Upper lobe of right lung (tissue), 1 donor: ENCODE results near the gene MMEL1. TPM values are rescaled to one million over a fixed set of nuclear protein-coding genes. Genes with fewer than 3 reads are reported as not detected.
"Not testable (repeated sequence)": the region's sequence is repeated elsewhere in the genome, so short reads cannot be mapped to it uniquely, and the experiment has no call there.

ENCODE experiments used
- ATAC-seq: fragments of 200-7000 bp; cut with Tn5 transposase; one replicate; pipeline ENCODE4 v1.9.1; 2020; ENCODE audit warnings: mild to moderate bottlenecking, moderate library complexity
- DNase-seq: peaks from one replicate; pipeline ENCODE4 v3.0.0-alpha.2; 2020
- H3K27ac ChIP-seq: fragments of 200-600 bp; one replicate; pipeline ENCODE4 v1.8.0; 2022
- H3K27me3 ChIP-seq: fragments of 200-600 bp; one replicate; pipeline ENCODE4 v1.8.0; 2022; ENCODE audit warnings: mild to moderate bottlenecking
- H3K36me3 ChIP-seq: fragments of 200-600 bp; one replicate; pipeline ENCODE4 v1.8.0; 2022
- H3K4me1 ChIP-seq: fragments of 200-600 bp; one replicate; pipeline ENCODE4 v1.8.0; 2022
- H3K4me3 ChIP-seq: fragments of 200-600 bp; one replicate; pipeline ENCODE4 v1.8.0; 2022; ENCODE audit warnings: mild to moderate bottlenecking
- H3K9me3 ChIP-seq: fragments of 200-600 bp; one replicate; pipeline ENCODE4 v1.8.0; 2022
- intact Hi-C: fragments of 100-400 bp; cut with DNase I; formaldehyde crosslinking; loops from one replicate; pipeline ENCODE4 v1.11.0; 2022
- long read RNA-seq: library from polyadenylated mRNA; unstranded; transcript quantifications from one replicate; pipeline ENCODE4 v2.0.0, GENCODE V29; 2021
- total RNA-seq: library from RNA; stranded (reverse); fragmentation: NEBNext Ultra II Directional; extraction: Animal tissue kit (Norgen Biotek cat#: 25700); gene quantifications from one replicate; pipeline ENCODE4 v1.2.1, GENCODE V29; 2021
- TF ChIP-seq, protein P1 (sequence below): fragments of 200-600 bp; IDR thresholded peaks from one replicate; pipeline ENCODE4 v1.8.0; 2022; ENCODE audit warnings: antibody characterized with exemption
- donor health status: DM: no; HTN: yes; CAD: no; lungs with severe emphysema.

MMEL1 gene, protein sequence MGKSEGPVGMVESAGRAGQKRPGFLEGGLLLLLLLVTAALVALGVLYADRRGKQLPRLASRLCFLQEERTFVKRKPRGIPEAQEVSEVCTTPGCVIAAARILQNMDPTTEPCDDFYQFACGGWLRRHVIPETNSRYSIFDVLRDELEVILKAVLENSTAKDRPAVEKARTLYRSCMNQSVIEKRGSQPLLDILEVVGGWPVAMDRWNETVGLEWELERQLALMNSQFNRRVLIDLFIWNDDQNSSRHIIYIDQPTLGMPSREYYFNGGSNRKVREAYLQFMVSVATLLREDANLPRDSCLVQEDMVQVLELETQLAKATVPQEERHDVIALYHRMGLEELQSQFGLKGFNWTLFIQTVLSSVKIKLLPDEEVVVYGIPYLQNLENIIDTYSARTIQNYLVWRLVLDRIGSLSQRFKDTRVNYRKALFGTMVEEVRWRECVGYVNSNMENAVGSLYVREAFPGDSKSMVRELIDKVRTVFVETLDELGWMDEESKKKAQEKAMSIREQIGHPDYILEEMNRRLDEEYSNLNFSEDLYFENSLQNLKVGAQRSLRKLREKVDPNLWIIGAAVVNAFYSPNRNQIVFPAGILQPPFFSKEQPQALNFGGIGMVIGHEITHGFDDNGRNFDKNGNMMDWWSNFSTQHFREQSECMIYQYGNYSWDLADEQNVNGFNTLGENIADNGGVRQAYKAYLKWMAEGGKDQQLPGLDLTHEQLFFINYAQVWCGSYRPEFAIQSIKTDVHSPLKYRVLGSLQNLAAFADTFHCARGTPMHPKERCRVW
- 3.2 TPM for total RNA-seq
- long read RNA-seq, partial matches to known transcripts, result 1 of 4 reads
- long read RNA-seq, other reads (novel, unspliced or antisense), result 3 of 4 reads

DNA sequence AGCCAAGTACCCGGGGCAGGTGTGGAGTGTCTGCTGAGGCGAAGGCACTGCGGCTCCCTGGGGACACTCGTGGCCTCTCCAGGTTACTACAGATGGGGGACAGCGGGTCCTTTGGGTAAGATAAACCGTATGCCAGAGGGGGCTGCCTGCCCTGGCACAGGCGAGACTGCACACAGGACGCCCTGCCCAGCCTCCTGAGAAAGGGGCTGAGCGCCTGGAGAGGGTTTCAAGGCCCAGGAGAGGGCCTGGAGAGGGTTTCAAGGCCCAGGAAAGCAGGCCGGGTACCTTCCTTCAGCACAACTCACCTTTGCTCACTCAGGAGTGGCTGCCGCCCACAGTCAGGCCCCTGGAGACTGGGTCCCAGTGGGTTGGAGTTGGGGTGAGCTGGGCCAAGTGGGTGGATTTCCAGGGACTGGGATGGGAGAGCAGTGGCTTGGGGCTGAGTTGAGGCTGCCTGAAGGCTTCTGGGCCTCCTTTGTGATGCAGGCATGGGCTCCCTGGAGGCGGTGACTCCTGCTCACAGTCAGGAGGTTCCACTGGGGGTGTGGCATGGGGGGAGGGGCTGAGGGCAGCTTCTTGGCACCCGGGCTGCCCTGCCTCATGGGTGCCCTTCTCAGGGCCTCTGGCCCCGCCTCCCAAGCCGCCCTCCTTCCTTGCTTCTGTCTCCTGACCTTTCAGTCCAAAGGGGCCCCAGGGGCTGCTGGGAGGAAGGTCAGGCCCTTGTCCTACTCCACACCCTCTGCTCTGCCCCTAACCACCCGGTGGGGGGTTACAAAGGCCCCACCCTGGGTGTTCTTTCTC lies at the start of gene MMEL1:
MMEL1 (minus strand) TSS at position 456 of the 801 bp plus-strand sequence. CDS start 3,532 bp downstream, outside the sequence.
- Histone ChIP-seq H3K27me3 (peaks cover 42% of the 10 kb centered on the region), H3K4me1 (no peaks in the 10 kb centered on the region), H3K4me3 (no peak within 1 kb of the TSS), H3K9me3 (no peaks in the 10 kb centered on the region), H3K36me3 (no peaks in the 10 kb centered on the region), H3K27ac (no peak within 1 kb of the TSS)
- TF ChIP-seq, protein P1, sequence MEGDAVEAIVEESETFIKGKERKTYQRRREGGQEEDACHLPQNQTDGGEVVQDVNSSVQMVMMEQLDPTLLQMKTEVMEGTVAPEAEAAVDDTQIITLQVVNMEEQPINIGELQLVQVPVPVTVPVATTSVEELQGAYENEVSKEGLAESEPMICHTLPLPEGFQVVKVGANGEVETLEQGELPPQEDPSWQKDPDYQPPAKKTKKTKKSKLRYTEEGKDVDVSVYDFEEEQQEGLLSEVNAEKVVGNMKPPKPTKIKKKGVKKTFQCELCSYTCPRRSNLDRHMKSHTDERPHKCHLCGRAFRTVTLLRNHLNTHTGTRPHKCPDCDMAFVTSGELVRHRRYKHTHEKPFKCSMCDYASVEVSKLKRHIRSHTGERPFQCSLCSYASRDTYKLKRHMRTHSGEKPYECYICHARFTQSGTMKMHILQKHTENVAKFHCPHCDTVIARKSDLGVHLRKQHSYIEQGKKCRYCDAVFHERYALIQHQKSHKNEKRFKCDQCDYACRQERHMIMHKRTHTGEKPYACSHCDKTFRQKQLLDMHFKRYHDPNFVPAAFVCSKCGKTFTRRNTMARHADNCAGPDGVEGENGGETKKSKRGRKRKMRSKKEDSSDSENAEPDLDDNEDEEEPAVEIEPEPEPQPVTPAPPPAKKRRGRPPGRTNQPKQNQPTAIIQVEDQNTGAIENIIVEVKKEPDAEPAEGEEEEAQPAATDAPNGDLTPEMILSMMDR, result no peak
- intact Hi-C loops, result no loop called here
- DNase-seq (peak; percentile 60), ATAC-seq (no peak)

DNA sequence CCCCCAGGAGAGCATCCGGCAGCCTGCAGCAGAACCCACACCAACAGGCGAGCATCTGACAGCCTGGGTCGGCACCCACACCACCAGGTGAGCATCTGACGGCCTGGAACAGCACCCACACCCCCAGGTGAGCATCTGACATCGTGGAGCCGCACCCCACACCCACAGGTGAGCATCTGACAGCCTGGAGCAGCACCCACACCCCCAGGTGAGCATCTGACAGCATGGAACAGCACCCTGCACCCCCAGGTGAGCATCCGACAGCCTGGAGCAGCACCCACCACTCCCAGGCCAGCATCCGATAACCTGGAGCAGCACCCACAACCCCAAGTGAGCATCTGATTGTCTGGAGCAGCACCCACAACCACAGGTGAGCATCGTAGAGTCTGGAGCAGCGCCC lies 43.9 kb upstream of the MMEL1 start:
- H3K4me1 ChIP-seq, intact Hi-C loops, DNase-seq: not testable (repeated sequence)

DNA sequence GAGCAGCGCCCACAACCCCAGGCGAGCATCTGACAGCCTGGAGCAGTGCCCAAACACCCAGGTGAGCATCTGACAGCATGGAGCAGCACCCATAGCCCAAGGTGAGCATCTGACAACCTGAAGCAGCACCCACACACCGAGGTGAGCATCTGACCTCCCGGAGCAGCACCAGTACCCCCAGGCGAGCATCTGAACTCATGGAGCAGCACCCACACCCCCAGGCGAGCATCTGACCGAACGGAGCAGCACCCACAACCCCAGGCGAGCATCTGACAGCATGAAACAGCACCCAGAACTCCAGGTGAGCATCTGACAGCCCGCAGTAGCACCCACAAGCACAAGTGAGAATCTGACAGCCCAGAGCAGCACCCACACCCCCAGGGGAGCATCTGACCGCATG lies 38.8 kb upstream of the MMEL1 start:
- H3K27ac ChIP-seq, H3K27me3 ChIP-seq, intact Hi-C loops, H3K4me1 ChIP-seq, H3K4me3 ChIP-seq, H3K9me3 ChIP-seq, H3K36me3 ChIP-seq, ATAC-seq: not testable (repeated sequence)
- peak; percentile 67 for DNase-seq

More for the DNA sequence above, 43.9 kb upstream of the MMEL1 start:
- not testable (repeated sequence) for ATAC-seq, H3K27me3 ChIP-seq, H3K4me3 ChIP-seq, H3K27ac ChIP-seq, H3K9me3 ChIP-seq, H3K36me3 ChIP-seq

DNA sequence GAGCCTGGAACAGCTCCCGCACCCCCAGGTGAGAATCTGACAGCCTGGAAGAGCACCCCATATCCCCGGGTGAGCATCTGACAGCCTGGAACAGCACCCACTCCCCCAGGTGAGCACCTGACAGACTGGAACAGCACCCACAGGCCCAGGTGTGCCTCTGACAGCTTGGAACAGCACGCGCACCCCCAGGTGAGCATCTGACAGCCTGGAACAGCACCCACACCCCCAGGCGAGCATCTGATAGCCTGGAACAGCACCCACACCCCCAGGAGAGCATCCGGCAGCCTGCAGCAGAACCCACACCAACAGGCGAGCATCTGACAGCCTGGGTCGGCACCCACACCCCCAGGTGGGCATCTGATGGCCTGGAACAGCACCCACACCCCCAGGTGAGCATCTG lies 27.0 kb upstream of the MMEL1 start:
- H3K4me1 ChIP-seq, intact Hi-C loops, H3K9me3 ChIP-seq, H3K4me3 ChIP-seq, ATAC-seq, H3K27me3 ChIP-seq, H3K27ac ChIP-seq, H3K36me3 ChIP-seq: not testable (repeated sequence)
- peak; percentile 79 for DNase-seq

DNA sequence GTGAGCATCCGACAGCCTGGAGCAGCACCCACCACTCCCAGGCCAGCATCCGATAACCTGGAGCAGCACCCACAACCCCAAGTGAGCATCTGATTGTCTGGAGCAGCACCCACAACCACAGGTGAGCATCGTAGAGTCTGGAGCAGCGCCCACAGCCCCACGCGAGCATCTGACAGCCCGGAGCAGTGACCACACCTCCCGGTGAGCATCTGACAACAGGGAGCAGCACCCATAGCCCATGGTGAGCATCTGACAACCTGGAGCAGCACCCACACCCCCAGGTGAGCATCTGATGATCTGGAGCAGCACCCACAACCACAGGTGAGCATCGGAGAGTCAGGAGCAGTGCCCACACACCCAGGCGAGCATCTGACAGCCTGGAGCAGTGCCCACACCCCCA lies 25.1 kb upstream of the MMEL1 start:
- intact Hi-C loops, H3K27me3 ChIP-seq, H3K4me3 ChIP-seq, H3K27ac ChIP-seq, ATAC-seq, H3K9me3 ChIP-seq, H3K4me1 ChIP-seq, H3K36me3 ChIP-seq: not testable (repeated sequence)
- peak; percentile 71 for DNase-seq

DNA sequence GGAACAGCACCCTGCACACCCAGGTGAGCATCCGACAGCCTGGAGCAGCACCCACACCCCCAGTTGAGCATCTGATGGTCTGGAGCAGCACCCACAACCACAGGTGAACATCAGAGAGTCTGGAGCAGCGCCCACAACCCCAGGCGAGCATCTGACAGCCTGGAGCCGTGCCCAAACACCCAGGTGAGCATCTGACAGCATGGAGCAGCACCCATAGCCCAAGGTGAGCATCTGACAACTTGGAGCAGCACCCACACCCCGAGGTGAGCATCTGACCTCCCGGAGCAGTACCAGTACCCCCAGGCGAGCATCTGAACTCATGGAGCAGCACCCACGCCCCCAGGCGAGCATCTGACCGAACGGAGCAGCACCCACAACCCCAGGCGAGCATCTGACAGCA lies 24.3 kb upstream of the MMEL1 start:
- H3K9me3 ChIP-seq, intact Hi-C loops, ATAC-seq, H3K27ac ChIP-seq, H3K27me3 ChIP-seq, H3K36me3 ChIP-seq, H3K4me3 ChIP-seq, H3K4me1 ChIP-seq: not testable (repeated sequence)
- peak; percentile 72 for DNase-seq

DNA sequence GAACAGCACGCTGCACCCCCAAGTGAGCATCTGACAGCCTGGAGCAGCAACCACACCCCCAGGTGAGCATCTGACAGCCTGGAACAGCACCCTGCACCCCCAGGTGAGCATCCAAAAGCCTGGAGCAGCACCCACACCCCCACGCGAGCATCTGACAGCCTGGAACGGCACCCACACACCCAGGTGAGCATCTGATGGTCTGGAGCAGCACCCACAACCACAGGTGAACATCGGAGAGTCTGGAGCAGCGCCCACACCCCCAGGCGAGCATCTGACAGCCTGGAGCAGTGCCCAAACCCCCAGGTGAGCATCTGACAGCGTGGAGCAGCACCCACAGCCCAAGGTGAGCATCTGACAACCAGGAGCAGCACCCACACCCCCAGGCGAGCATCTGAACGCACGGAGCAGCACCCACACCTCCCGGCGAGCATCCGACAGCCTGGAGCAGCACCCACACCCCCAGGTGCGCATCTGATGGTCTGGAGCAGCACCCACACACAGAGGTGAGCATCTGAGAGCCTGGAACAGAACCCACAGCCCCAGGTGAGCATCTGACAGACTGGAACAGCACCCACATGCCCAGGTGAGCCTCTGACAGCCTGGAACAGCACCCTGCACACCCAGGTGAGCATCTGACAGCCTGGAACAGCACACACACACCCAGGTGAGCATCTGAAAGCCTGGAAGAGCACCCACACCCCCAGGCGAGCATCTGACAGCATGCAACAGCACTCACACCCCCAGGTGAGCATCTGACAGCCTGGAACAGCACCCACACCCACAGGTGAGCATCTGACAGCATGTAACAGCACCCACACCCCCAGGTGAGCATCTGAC lies 23.0 kb upstream of the MMEL1 start:
- H3K36me3 ChIP-seq, H3K4me3 ChIP-seq, H3K9me3 ChIP-seq, intact Hi-C loops, H3K4me1 ChIP-seq, H3K27ac ChIP-seq, ATAC-seq, H3K27me3 ChIP-seq: not testable (repeated sequence)
- peak; percentile 79 for DNase-seq

DNA sequence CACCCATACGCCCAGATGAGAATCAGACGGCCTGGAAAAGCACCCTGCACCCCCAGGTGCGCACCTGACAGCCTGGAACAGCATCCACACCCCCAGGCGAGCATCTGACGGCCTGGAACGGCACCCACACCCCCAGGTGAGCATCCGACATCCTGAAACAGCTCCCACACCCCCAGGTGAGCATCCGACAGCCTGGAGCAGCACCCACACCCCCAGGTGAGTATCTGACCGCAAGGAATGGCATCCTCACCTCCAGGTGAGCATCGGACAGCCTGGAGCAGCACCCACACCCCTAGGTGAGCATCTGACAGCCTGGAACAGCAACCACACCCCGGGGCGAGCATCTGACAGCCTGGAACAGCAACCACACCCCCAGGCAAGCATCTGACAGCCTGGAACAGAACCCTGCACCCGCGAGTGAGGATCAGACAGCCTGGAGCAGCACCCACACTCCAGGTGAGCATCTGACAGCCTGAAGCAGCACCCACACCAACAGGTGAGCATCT lies 21.7 kb upstream of the MMEL1 start:
- peak; percentile 75 for DNase-seq
- intact Hi-C loops, H3K27me3 ChIP-seq, H3K4me1 ChIP-seq, H3K36me3 ChIP-seq, H3K9me3 ChIP-seq, H3K27ac ChIP-seq, H3K4me3 ChIP-seq: not testable (repeated sequence)
- peak; percentile 51 for ATAC-seq

DNA sequence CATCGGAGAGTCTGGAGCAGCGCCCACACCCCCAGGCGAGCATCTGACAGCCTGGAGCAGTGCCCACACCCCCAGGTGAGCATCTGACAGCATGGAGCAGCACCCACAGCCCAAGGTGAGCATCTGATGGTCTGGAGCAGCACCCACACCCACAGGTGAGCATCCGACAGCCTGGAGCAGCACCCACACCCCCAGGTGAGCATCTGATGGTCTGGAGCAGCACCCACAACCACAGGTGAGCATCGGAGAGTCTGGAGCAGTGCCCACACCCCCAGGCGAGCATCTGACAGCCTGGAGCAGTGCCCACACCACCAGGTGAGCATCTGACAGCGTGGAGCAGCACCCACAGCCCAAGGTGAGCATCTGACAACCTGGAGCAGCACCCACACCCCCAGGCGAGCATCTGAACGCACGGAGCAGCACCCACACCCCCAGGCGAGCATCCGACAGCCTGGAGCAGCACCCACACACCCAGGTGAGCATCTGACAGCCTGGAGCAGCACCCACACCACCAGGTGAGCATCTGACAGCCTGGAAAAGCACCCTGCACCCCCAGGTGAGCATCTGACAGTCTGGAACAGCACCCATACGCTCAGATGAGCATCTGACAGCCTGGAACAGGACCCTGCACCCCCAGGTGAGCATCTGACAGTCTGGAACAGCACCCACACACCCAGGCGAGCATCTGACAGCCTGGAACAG lies 21.1 kb upstream of the MMEL1 start:
- H3K4me1 ChIP-seq, intact Hi-C loops, H3K36me3 ChIP-seq, H3K27me3 ChIP-seq, H3K27ac ChIP-seq, H3K4me3 ChIP-seq, H3K9me3 ChIP-seq: not testable (repeated sequence)
- DNase-seq (peak; percentile 87), ATAC-seq (peak; percentile 25)

DNA sequence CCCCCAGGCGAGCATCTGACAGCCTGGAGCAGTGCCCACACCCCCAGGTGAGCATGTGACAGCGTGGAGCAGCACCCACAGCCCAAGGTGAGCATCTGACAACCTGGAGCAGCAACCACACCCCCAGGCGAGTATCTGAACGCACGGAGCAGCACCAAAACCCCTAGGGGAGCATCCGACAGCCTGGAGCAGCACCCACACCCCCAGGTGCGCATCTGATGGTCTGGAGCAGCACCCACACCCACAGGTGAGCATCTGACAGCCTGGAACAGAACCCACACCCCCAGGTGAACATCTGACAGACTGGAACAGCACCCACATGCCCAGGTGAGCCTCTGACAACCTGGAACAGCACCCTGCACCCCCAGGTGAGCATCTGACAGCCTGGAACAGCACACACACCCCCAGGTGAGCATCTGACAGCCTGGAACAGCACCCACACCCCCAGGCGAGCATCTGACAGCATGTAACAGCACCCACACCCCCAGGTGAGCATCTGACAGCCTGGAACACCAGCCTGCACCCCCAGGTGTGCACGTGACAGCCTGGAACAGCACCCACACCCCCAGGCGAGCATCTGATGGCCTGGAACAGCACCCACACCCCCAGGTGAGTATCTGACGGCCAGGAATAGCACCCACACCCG lies 20.2 kb upstream of the MMEL1 start:
- H3K27ac ChIP-seq, intact Hi-C loops, H3K4me1 ChIP-seq, H3K9me3 ChIP-seq, DNase-seq, H3K36me3 ChIP-seq, ATAC-seq, H3K27me3 ChIP-seq, H3K4me3 ChIP-seq: not testable (repeated sequence)
